Activated gamma-delta T cell (primary cell): ENCODE data around the gene SLC44A3.
A peak's percentile ranks its signal among the peaks of the same experiment; 100 is the strongest.

Experiments
- DNase-seq: peaks from one replicate; lab custom pipeline; 2025; lab: John Stamatoyannopoulos, UW

Gene SLC44A3

DNA sequence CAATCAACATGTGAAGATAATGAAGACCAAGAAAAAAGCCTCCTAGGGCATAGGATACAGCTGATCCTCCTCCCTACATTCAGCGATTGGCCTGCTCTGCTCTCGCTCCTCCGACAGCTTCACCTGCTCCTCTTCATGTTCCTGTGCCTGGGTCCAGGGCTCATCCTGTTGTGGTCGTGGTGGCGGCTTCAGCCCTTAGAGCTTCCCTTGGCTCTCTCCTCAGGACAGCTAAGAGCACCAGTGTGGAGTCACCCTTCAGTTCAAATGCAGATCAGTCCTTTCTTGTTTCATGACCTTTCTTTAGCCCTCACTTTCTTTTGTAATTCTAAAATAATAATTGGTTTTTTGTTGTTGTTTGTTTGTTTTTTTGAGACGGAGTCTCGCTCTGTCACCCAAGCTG, 88.0 kb downstream of the SLC44A3 start:
- no peak for DNase-seq

GRCh38 chr1:94908965-94909364, 88.8 kb downstream of the SLC44A3 start:
- DNase-seq: no peak

DNA sequence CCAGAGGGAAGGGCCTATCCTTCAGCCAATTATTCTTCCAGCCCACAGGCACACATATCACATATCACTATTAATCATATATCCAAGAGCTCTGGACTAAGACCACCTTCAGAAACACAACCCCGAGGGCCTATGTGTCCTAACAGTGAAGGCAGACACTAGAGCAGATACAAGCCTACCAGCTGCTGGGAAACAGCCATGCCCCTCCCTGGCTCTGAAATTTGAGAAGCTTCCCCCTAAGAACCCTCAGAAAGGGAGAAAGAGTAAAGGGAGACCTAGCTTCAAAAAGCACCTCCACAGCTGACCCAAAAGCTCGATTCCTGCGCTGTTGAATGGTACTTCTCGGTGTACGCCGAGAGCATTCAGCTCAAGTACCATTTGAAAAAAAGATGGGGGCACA, 89.3 kb downstream of the SLC44A3 start:
- DNase-seq: no peak

GRCh38 chr1:94912263-94913184, 92.4 kb downstream of the SLC44A3 start:
- DNase-seq: no peak

DNA sequence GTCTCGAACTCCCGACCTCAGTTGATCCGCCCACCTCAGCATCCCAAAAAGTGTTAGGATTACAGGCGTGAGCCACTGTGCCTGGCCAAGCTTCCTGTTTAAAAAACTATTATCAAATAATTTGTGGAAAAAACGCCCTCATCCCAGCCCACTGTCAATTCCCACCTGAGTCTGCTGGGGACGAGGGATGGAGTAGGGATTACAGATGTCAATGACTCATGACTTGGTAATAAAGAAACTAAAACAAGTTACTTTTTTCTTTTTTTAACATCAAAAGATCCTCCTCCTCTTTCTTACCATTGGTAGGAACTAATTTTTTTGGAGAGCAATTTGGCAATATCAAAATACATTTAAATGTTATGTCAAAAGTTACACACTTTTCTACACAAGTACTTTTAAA, 97.1 kb downstream of the SLC44A3 start:
- DNase-seq: no peak

GRCh38 chr1:94919241-94920030, 99.3 kb downstream of the SLC44A3 start:
- DNase-seq: no peak

DNA sequence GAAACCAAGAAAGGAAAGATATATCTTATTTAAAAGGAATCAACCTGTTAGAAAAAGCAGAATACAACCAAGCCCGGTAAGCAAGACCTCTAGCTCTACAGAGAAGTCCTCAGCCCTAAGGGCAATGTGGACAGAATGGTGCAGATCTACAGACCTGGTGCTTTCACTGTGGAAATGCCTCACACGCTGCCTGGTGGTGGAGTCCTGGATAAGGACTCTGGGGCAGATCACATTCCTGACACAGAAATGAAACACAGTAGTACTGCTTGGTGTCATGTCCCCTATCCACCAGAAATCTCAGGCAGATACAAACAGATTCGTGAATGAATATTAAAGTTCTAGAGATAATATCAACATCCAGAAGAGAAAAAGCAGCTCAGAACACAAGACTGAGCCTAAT, 99.9 kb downstream of the SLC44A3 start:
- no peak for DNase-seq

DNA sequence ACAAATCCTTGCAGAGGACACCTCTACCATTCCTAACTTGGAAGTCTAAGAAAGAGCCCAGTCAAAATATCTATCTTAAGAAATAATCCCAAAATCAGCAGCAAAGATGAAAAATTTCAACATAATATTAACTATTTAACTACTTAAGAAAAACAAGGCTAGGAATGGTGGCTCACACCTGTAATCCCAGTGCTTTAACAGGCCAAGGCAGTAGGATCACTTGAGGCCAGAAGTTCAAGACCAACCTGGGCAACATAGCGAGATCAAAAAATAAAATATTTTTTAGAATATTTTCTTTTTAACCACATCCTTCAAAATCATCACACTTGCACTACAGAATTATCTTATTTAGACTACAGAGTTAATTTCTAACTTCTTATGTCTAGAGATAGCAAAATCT, 101.8 kb downstream of the SLC44A3 start:
- DNase-seq: no peak

DNA sequence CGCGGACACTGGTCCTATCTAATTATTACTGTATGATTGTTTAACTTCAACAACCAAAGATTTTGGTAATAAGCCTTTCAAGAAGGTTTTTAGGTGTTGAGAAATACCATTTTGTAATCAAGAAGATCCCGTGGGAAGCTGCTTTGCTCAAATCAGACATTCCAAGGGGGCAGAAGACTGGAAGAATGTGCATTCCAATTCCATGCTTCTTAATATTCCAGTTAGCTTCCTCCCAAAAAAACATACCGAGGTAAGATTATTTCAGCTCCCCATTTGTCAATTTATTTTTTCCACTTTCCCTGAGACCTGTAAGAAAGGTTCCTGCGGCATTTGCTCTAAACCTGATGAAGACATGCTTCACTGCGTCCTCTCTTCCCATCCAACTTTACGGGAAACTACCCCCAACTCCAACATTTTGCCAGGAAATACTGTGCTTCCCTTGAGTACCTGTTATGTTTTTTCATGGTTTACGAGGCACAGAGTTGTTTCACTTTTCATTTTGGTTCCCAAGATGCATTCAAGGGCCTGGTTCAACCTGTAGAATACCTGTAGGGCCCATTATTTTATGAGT, 102.7 kb downstream of the SLC44A3 start:
- DNase-seq: no peak

DNA sequence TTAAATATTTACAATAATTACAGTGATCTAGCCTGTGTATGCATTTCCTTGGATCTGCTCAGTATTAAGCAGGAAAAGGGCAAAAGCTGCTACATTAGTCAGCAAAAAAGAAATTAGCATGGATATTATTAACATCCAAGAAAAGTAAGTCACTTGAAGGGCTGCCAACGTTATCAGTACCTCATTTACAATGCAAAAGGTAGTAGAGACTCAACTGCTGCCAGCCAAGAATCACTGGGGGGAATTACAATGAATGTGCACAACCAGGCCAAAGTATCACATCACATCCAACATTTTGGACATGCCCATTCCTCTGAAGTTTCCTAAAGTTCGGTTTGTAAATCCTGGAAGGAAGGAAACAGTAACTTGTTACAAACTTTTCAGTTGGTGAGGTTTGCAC, 104.8 kb downstream of the SLC44A3 start:
- DNase-seq: no peak

GRCh38 chr1:94925561-94926125, 105.5 kb downstream of the SLC44A3 start:
- DNase-seq: no peak

- DNase-seq: no peak
These were observed 106.2 kb downstream of the SLC44A3 start for GRCh38 chr1:94926126-94926914.

DNA sequence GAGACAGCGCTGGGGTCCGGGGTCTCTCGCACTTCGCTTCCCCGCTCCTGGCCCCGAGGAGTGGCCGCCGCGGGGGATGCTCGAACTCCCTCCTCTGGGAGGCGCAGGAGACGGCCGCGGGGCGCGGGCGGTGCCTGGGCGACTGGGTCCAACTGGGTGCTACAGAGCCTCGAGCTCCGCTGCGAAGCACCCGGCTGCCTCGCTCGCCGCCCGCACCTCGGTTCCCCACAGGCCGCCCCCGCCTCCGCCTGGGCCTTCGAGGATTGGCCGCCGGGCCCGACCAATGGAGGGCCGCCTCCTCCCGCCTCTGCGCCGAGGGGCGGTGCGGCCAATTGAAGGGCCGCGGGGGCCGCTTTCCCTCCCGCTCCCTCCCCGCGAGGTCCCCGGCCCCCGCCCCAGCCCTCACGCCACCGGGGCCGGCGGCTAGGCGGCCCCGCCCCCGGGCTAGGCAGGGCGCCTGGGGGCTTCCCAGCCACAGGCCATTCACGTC, 106.8 kb downstream of the SLC44A3 start, which contains the start of gene CNN3:
TSS of gene CNN3 (minus strand) at position 196 of the 490 bp plus-strand sequence. CDS start 216 bp downstream, outside the sequence.
- DNase-seq: peak; percentile 34

DNA sequence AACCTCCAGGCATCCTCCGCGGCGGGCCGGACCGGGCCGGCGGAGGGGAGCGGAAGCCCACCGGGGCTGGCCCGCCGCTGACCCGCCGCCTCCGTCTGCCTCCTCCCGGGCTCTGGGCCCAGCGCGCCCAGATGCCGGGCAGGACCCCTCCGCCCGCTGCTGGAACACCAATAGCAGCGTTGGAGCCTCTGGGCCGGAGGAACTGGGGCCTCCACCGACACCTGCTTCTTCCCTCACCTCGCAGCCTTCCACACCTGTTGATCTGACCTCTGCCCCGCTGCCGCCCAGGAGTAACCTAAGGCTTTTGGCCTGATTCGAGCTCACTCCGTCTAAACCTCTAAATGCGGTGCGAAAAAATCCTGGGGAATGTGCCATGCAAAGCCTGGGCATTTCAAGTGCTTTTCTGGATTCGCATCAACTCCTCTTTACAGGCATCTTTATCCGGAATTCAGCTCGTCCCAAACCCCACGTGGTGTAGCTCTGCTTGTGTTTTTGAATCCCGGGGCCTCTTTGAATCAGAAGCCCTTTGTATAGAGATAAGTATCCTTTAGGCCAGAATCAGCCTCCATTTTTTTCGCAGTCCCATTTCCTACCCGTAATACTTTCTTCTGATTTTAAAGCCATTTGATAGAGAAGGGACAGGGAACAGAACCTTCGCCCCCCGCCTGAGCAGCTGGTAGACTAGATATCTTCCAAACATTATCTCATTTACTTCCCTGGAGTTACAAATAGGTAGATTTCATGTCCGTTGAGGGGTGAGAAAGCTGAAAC, 107.4 kb downstream of the SLC44A3 start:
- no peak for DNase-seq

DNA sequence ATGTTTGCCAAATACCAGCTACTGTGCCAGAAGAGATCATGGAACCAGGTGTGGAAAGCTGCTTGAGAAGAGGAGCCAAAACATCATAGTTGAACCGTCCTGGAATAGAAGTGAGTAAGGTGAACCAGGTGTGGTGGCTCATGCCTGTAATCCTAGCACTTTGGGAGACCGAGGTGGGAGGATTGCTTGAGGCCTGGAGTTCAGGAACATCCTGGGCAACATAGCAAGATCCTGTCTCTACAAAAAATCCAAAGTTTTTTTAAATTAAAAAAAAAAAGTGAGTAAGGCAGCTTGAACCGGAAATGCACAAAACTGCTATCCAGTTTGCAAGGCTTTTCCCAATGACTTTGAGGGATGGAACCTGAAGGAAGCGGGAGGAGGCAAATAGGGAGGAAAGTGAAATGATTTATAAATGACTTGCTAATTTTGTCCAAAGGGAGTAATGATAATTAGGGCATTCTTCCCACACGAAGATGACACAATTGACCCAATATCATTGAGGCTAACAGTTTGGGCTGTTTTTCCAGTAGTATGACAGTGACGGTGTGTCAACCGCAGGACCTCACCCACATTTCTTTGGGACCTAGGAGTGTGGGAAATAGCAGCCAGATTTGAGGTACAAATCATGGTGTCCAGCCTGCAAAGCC, 108.3 kb downstream of the SLC44A3 start:
- DNase-seq: no peak

GRCh38 chr1:94929351-94930217, 109.4 kb downstream of the SLC44A3 start:
- DNase-seq: no peak

DNA sequence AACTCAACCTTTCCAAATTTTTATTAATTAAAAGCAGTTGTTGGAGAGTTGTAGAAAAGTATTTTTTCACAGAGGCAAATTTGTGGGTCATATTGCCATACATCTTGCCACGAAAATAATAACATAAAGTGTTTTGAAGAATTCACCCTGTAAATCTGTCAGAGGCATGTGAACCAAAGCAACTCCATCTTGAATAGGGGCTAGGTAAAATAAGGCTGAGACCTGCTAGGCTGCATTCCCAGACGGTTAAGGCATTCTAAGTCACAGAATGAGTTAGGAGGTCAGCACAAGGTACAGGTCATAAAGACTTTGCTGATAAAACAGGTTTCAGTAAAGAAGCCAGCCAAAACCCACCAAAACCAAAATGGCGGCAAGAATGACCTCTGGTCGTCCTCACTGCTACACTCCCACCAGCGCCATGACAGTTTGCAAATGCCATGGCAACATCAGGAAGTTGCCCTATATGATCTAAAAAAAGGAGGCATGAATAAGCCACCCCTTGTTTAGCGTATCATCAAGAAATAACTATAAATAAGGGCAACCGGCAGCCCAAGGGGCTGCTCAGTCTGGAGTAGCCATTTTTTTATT, 111.2 kb downstream of the SLC44A3 start:
- no peak for DNase-seq

DNA sequence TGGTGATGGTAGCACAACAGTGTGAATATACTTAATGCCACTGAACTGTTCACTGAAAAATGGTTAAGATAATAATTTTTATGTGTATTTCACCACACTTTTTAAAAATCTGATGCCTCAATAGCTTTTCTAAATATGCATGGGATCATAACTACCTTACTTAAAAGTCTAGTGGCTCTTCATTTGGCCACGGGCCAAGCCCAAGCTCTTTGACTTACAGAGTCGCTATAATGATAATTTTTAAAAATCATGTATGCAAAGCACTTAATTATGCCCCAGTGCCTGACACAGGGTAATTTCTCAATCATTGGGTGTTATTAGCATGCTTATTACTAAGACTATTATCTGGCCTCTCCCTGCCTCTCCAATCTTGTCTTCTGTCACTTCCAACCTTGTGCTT, 114.4 kb downstream of the SLC44A3 start:
- no peak for DNase-seq

GRCh38 chr1:94935034-94935433, 114.9 kb downstream of the SLC44A3 start:
- DNase-seq: no peak
